ENCODE measurements around the gene XYLT1. TPM values are rescaled to one million over a fixed set of nuclear protein-coding genes. Genes with fewer than 3 reads are reported as not detected.

The XYLT1 gene
- polyA plus RNA-seq, 3 donors from 2014 or later, result 0.79 to 6.2 (median 3.3) TPM

DNA sequence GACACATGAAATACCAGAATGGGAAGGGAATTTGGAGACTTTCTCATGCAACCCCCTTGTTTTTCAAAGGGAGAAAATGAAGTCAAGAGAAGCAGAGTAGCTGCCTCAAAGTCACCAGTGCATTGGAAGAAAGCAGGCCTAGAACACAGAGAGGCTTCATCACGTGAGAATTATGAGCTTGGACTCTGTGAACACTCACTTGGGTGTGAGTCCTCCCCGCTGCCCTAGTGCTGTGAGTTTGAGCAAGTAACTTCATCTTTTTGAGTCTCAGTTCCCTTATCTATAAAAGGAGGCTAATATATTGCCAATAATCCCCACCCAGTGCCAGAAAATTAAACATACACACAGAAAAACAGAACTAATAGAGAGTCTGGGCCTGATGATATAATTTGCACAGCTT, 315.8 kb downstream of the XYLT1 start:
- Mint-ChIP-seq H3K4me1 (no peaks in the 10 kb centered on the region), H3K36me3 (peaks cover 5 to 16% (median 13%) of the 10 kb centered on the region in 3 donors), H3K9me3 (no peaks in the 10 kb centered on the region), H3K27me3 (ENCODE audit: low read depth in 3 of 3) (peaks cover 0 to 2% (median 1%) of the 10 kb centered on the region in 3 donors), H3K27ac (no peak overlapping the region), H3K4me3 (no peak overlapping the region)
- no peak for DNase-seq

DNA sequence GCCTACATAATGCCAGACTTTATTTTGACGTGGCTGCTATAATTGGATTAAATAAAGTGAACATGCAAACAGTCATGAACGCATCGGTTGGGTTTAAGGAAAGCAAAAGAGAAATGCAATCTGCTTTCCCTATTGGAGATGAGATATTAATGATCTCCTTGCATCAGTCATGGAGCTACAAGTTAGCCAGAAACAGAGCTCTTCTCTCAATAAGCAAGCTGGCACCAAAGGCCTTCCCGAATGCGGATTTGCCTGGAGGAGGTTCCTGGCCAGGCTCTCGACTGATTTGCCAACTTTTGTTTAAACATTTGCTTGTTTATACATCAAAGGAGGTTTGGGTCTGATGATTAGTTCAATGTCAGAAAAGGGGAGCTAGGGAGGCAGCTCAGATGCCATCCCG, 318.4 kb downstream of the XYLT1 start:
- no peak overlapping the region for H3K4me3 Mint-ChIP-seq
- peaks cover 0 to 4% (median 1%) of the 10 kb centered on the region in 3 donors for H3K36me3 Mint-ChIP-seq
- H3K9me3 Mint-ChIP-seq, result no peaks in the 10 kb centered on the region
- no peaks in the 10 kb centered on the region for H3K27me3 Mint-ChIP-seq (ENCODE audit: low read depth in 3 of 3)
- DNase-seq, result no peak
- H3K27ac Mint-ChIP-seq, result no peak overlapping the region
- peaks cover 0 to 4% of the 10 kb centered on the region in 2 donors for H3K4me1 Mint-ChIP-seq

DNA sequence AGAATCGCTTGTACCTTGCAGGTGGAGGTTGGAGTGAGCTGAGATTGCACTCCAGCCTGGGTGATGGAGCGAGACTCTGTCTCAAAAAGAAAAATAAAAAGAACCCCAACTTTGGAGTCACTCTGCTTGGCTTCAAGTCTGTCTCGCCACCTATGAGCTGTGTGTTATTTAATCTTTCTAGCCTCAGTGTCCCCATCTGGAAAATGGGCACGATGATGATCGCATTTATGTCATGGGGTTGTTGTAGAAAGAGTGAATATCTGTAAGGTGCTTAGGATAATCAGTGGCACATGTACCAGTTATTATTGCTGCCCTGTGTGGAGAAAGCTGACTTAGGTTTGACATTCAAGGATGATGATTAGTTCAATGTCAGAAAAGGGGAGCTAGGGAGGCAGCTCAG, 319.4 kb downstream of the XYLT1 start:
- no peaks in the 10 kb centered on the region for H3K9me3 Mint-ChIP-seq
- H3K27ac Mint-ChIP-seq, result no peak overlapping the region
- no peak overlapping the region for H3K4me3 Mint-ChIP-seq
- peaks cover 0 to 4% of the 10 kb centered on the region in 2 donors for H3K4me1 Mint-ChIP-seq
- no peak for DNase-seq
- H3K27me3 Mint-ChIP-seq (ENCODE audit: low read depth in 3 of 3), result no peaks in the 10 kb centered on the region
- H3K36me3 Mint-ChIP-seq, result peaks cover 0 to 4% (median 0%) of the 10 kb centered on the region in 3 donors

GRCh38 chr16:17149904-17150483, 320.8 kb downstream of the XYLT1 start:
- Mint-ChIP-seq H3K4me3 (no peak overlapping the region), H3K36me3 (peaks cover 0 to 2% (median 0%) of the 10 kb centered on the region in 3 donors), H3K4me1 (peaks cover 4% of the 10 kb centered on the region in 2 donors), H3K9me3 (no peaks in the 10 kb centered on the region), H3K27me3 (ENCODE audit: low read depth in 3 of 3) (peaks cover 0 to 2% (median 0%) of the 10 kb centered on the region in 3 donors), H3K27ac (no peak overlapping the region)
- no peak for DNase-seq

- no peaks in the 10 kb centered on the region for H3K36me3 Mint-ChIP-seq
- no peak for DNase-seq
- H3K27ac Mint-ChIP-seq, result no peak overlapping the region
- H3K27me3 Mint-ChIP-seq (ENCODE audit: low read depth in 3 of 3), result peaks cover 0 to 2% (median 0%) of the 10 kb centered on the region in 3 donors
- H3K4me1 Mint-ChIP-seq, result peaks cover 4% of the 10 kb centered on the region in 2 donors
- no peak overlapping the region for H3K4me3 Mint-ChIP-seq
- H3K9me3 Mint-ChIP-seq, result no peaks in the 10 kb centered on the region
These were observed 322.8 kb downstream of the XYLT1 start for GRCh38 chr16:17147942-17148341.

DNA sequence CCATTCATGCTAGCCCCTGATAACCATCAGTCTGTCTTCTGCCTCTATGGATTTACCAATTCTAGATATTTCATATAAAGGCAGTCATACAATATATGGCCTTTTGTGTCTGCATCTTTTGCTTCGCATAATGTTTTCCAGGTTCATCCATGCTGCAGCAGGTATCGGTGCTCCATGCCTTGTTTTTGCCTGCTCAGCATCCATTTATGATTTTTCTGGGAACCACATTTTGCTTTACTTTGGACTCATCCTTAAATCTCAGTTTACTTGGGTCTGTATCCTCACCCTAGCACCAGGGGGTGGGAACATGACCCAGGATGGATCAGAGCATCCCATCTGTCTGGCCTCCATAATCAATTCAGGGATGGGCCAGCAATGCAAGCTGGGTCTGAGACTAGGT, 325.7 kb downstream of the XYLT1 start:
- Mint-ChIP-seq H3K27ac (no peak overlapping the region), H3K4me1 (peaks cover 4% of the 10 kb centered on the region in 2 donors), H3K4me3 (no peak overlapping the region), H3K36me3 (peaks cover 0 to 5% (median 5%) of the 10 kb centered on the region in 3 donors), H3K9me3 (no peaks in the 10 kb centered on the region), H3K27me3 (ENCODE audit: low read depth in 3 of 3) (peaks cover 0 to 2% (median 2%) of the 10 kb centered on the region in 3 donors)
- DNase-seq, result no peak

- Mint-ChIP-seq H3K4me1 (peaks cover 4% of the 10 kb centered on the region in 2 donors), H3K27ac (no peak overlapping the region), H3K4me3 (no peak overlapping the region), H3K9me3 (no peaks in the 10 kb centered on the region), H3K27me3 (ENCODE audit: low read depth in 3 of 3) (peaks cover 0 to 2% (median 2%) of the 10 kb centered on the region in 3 donors), H3K36me3 (peaks cover 0 to 7% (median 6%) of the 10 kb centered on the region in 3 donors)
- no peak for DNase-seq
These were observed 326.3 kb downstream of the XYLT1 start for GRCh38 chr16:17144431-17144830.

GRCh38 chr16:17143546-17144419, 327.0 kb downstream of the XYLT1 start:
- DNase-seq, result no peak
- Mint-ChIP-seq H3K27me3 (ENCODE audit: low read depth in 3 of 3) (peaks cover 0 to 2% (median 2%) of the 10 kb centered on the region in 3 donors), H3K4me3 (no peak overlapping the region), H3K36me3 (peaks cover 0 to 12% (median 12%) of the 10 kb centered on the region in 3 donors), H3K4me1 (peaks cover 4% of the 10 kb centered on the region in 2 donors), H3K9me3 (no peaks in the 10 kb centered on the region), H3K27ac (no peak overlapping the region)

DNA sequence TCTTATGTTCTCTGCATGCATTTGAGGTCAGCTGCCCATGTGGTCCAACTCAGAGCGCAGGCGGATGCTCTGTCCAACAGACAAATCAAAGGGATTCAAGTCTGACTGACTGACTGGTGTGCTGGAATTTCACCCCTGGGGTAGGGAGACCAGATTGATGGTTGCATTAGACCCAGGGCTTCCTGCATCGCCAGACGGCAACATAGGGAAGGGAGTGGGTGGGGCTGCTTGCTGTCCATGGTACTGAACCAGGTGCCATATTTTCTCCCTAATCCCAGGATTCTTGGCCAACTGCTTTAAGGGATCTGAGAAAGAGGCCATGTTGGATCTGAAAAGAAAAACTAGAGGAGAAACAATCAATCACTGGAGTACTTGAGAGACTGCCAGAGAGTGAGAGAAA, 332.0 kb downstream of the XYLT1 start:
- peaks cover 15 to 52% (median 41%) of the 10 kb centered on the region in 3 donors for H3K36me3 Mint-ChIP-seq
- no peak overlapping the region for H3K4me3 Mint-ChIP-seq
- H3K9me3 Mint-ChIP-seq, result no peaks in the 10 kb centered on the region
- H3K27me3 Mint-ChIP-seq (ENCODE audit: low read depth in 3 of 3), result peaks cover 0 to 2% (median 0%) of the 10 kb centered on the region in 3 donors
- no peak overlapping the region for H3K27ac Mint-ChIP-seq
- DNase-seq, result no peak
- peaks cover 21 to 28% of the 10 kb centered on the region in 2 donors for H3K4me1 Mint-ChIP-seq

DNA sequence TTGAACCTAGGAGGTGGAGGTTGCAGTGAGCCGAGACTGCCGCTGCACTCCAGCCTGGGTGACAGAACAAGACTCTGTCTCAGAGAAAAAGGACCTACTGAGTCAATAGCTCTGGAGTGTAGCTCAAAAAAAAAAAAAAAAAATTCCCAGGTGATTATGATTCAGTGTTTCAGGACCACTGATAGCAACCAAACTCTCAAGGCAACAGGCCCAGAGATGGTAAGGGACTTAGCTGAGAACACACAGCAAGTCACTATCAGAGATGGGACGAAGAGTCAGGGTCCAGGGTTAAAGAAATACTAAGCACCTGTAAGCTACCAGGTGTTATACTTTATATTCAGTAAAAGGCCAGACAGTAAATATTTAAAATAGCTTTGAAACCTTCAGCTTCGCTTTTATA, 335.3 kb downstream of the XYLT1 start:
- Mint-ChIP-seq H3K36me3 (peaks cover 41 to 71% (median 55%) of the 10 kb centered on the region in 3 donors), H3K27ac (no peak overlapping the region), H3K4me3 (no peak overlapping the region), H3K9me3 (no peaks in the 10 kb centered on the region), H3K4me1 (peaks cover 35 to 48% of the 10 kb centered on the region in 2 donors), H3K27me3 (ENCODE audit: low read depth in 3 of 3) (no peaks in the 10 kb centered on the region)
- DNase-seq, result no peak

DNA sequence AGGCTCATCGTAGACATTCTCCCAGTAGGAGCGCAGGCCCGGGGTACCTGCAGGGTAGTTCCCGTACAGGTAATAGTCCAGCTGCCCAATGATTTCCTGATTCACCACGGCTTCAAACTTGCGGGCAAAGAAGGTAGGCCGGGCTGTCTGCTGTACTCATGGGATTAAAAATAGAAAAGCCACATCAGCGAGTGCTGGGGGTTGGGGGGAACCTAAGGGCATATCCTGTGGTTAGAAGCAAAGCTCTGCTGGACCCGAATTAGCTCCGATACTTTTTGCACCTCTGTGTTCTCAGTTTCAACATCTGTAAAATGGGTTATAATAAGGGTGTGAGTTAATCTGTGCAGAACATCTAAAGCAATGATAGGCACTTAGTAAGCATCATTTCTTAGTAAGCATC, 336.2 kb downstream of the XYLT1 start:
- Mint-ChIP-seq H3K27me3 (ENCODE audit: low read depth in 3 of 3) (no peaks in the 10 kb centered on the region), H3K27ac (peak overlapping the region in 1 of 6 donors; percentile 56), H3K9me3 (no peaks in the 10 kb centered on the region), H3K36me3 (peaks cover 46 to 71% (median 55%) of the 10 kb centered on the region in 3 donors), H3K4me3 (peak overlapping the region in 1 of 5 donors; percentile 15), H3K4me1 (peaks cover 40 to 54% of the 10 kb centered on the region in 2 donors)
- peak in 1 of 3 donors; percentile 14 for DNase-seq

GRCh38 chr16:17133851-17134250, 336.9 kb downstream of the XYLT1 start:
- Mint-ChIP-seq H3K36me3 (peaks cover 46 to 65% (median 49%) of the 10 kb centered on the region in 3 donors), H3K4me3 (peak overlapping the region in 1 of 5 donors; percentile 15), H3K4me1 (peaks cover 40 to 54% of the 10 kb centered on the region in 2 donors), H3K27ac (no peak overlapping the region), H3K27me3 (ENCODE audit: low read depth in 3 of 3) (no peaks in the 10 kb centered on the region), H3K9me3 (no peaks in the 10 kb centered on the region)
- DNase-seq, result no peak

DNA sequence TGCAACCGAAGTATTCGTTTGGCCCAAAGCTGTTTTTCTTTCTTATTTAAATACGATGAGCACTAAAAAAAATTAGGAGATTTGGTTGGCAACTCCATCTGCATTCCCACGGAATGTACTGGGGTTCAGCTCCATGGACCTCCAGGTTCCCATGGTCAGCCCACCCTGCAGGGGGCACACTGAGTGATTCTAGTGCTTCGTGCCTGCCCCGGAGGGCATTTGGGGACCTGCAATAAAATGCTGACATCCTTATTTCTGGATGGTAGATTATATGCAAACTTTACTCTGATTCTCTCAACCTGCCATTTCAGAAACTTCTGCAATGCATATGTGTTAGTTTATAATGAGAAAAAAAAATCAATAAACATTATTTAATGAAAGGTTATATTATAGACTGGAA, 339.4 kb downstream of the XYLT1 start:
- DNase-seq, result no peak
- Mint-ChIP-seq H3K27ac (no peak overlapping the region), H3K4me3 (no peak overlapping the region), H3K4me1 (peaks cover 39 to 52% of the 10 kb centered on the region in 2 donors), H3K9me3 (no peaks in the 10 kb centered on the region), H3K27me3 (ENCODE audit: low read depth in 3 of 3) (no peaks in the 10 kb centered on the region), H3K36me3 (peaks cover 49 to 64% (median 53%) of the 10 kb centered on the region in 3 donors)

DNA sequence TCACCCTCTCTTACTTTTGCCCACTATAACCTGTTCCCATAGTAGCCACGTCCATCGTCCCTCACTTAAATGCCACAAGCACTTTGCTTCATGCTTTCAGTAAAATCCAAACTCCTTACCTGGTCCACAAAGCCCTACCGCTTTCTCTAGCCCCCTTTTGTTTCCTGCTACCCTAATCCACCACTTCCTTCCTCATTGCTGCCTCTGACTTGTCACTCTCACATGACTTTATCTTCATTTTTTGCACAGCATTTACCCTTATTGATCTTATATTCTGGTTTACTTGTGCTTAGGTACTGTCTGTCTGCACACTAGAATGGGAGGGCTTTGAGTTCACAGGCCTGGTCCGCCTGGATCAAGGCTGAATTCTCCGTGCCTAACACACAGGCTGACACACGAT, 340.0 kb downstream of the XYLT1 start:
- Mint-ChIP-seq H3K27ac (peak overlapping the region in 5 of 6 donors; percentile 6 to 63 (median 22)), H3K9me3 (no peaks in the 10 kb centered on the region), H3K36me3 (peaks cover 49 to 62% (median 57%) of the 10 kb centered on the region in 3 donors), H3K4me1 (peaks cover 34 to 45% of the 10 kb centered on the region in 2 donors), H3K27me3 (ENCODE audit: low read depth in 3 of 3) (no peaks in the 10 kb centered on the region), H3K4me3 (no peak overlapping the region)
- DNase-seq, result no peak
